ENCODE results near the gene TCERG1L. TPM values are rescaled to one million over a fixed set of nuclear protein-coding genes. Genes with fewer than 3 reads are reported as not detected.

TCERG1L gene
- total RNA-seq, 1 experiment from 2014 or later, result not detected

GRCh38 chr10:131142517-131143380 lies 168.8 kb downstream of the TCERG1L start:
- Histone ChIP-seq H3K9me3 (ENCODE audit: control insufficient read depth, insufficient read depth, low read depth, low read length) (no peaks in the 10 kb centered on the region), H3K27ac (ENCODE audit: low read length) (no peak overlapping the region), H3K4me1 (ENCODE audit: control insufficient read depth, insufficient read depth, low read length) (no peaks in the 10 kb centered on the region), H3K27me3 (ENCODE audit: control insufficient read depth, insufficient read depth, low read length) (peaks cover 11% of the 10 kb centered on the region), H3K4me3 (ENCODE audit: low read depth in 2 of 2, low read length in 2 of 2) (no peak overlapping the region), H3K36me3 (ENCODE audit: control insufficient read depth, insufficient read depth, low read length) (no peaks in the 10 kb centered on the region)
- intact Hi-C loops (cut with micrococcal nuclease; ENCODE audit: unreplicated experiment) (no loop called here), in situ Hi-C loops (cut with HindIII; ENCODE audit: low pct_unique_long_range_greater_than_20kb, low sequenced_read_pairs) (no loop called here)
- ChIA-PET POLR2A (no interaction called here), CTCF (no interaction called here)
- ATAC-seq, result no peak
- no TSS peak for BruUV-seq (replicated peaks)
- TF ChIP-seq, protein P1, sequence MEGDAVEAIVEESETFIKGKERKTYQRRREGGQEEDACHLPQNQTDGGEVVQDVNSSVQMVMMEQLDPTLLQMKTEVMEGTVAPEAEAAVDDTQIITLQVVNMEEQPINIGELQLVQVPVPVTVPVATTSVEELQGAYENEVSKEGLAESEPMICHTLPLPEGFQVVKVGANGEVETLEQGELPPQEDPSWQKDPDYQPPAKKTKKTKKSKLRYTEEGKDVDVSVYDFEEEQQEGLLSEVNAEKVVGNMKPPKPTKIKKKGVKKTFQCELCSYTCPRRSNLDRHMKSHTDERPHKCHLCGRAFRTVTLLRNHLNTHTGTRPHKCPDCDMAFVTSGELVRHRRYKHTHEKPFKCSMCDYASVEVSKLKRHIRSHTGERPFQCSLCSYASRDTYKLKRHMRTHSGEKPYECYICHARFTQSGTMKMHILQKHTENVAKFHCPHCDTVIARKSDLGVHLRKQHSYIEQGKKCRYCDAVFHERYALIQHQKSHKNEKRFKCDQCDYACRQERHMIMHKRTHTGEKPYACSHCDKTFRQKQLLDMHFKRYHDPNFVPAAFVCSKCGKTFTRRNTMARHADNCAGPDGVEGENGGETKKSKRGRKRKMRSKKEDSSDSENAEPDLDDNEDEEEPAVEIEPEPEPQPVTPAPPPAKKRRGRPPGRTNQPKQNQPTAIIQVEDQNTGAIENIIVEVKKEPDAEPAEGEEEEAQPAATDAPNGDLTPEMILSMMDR (IDR thresholded peaks at IDR 0.05), result no peak
- TF ChIP-seq SIN3A (IDR thresholded peaks at IDR 0.05; ENCODE audit: borderline replicate concordance, insufficient read depth, low read depth, low read length), result no peak
- TF ChIP-seq POLR2AphosphoS5 (IDR thresholded peaks at IDR 0.05; ENCODE audit: low read depth, low read length), result no peak
- TF ChIP-seq TCF7L2 (IDR thresholded peaks at IDR 0.05; ENCODE audit: low read depth, low read length), result no peak
- TF ChIP-seq, protein P2, sequence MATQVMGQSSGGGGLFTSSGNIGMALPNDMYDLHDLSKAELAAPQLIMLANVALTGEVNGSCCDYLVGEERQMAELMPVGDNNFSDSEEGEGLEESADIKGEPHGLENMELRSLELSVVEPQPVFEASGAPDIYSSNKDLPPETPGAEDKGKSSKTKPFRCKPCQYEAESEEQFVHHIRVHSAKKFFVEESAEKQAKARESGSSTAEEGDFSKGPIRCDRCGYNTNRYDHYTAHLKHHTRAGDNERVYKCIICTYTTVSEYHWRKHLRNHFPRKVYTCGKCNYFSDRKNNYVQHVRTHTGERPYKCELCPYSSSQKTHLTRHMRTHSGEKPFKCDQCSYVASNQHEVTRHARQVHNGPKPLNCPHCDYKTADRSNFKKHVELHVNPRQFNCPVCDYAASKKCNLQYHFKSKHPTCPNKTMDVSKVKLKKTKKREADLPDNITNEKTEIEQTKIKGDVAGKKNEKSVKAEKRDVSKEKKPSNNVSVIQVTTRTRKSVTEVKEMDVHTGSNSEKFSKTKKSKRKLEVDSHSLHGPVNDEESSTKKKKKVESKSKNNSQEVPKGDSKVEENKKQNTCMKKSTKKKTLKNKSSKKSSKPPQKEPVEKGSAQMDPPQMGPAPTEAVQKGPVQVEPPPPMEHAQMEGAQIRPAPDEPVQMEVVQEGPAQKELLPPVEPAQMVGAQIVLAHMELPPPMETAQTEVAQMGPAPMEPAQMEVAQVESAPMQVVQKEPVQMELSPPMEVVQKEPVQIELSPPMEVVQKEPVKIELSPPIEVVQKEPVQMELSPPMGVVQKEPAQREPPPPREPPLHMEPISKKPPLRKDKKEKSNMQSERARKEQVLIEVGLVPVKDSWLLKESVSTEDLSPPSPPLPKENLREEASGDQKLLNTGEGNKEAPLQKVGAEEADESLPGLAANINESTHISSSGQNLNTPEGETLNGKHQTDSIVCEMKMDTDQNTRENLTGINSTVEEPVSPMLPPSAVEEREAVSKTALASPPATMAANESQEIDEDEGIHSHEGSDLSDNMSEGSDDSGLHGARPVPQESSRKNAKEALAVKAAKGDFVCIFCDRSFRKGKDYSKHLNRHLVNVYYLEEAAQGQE (IDR thresholded peaks at IDR 0.05; ENCODE audit: insufficient read depth in 1 of 2, low read depth in 2 of 2, low read length in 1 of 2), result no peak
- DNase-seq (ENCODE audit: low read depth, low spot score), result no peak

GRCh38 chr10:131141645-131142516 lies 169.6 kb downstream of the TCERG1L start:
- no peak for DNase-seq (ENCODE audit: low read depth, low spot score)
- no peaks in the 10 kb centered on the region for H3K36me3 ChIP-seq (ENCODE audit: control insufficient read depth, insufficient read depth, low read length)
- no peak overlapping the region for H3K4me3 ChIP-seq (ENCODE audit: low read depth in 2 of 2, low read length in 2 of 2)
- in situ Hi-C loops (cut with HindIII; ENCODE audit: low pct_unique_long_range_greater_than_20kb, low sequenced_read_pairs), result no loop called here
- ChIA-PET CTCF (no interaction called here), POLR2A (no interaction called here)
- intact Hi-C loops (cut with micrococcal nuclease; ENCODE audit: unreplicated experiment), result no loop called here
- no peaks in the 10 kb centered on the region for H3K9me3 ChIP-seq (ENCODE audit: control insufficient read depth, insufficient read depth, low read depth, low read length)
- no peak for TF ChIP-seq SIN3A (IDR thresholded peaks at IDR 0.05; ENCODE audit: borderline replicate concordance, insufficient read depth, low read depth, low read length)
- no peak for TF ChIP-seq POLR2AphosphoS5 (IDR thresholded peaks at IDR 0.05; ENCODE audit: low read depth, low read length)
- TF ChIP-seq, protein P2 (IDR thresholded peaks at IDR 0.05; ENCODE audit: insufficient read depth in 1 of 2, low read depth in 2 of 2, low read length in 1 of 2), result no peak
- TF ChIP-seq TCF7L2 (IDR thresholded peaks at IDR 0.05; ENCODE audit: low read depth, low read length), result no peak
- TF ChIP-seq, protein P1 (IDR thresholded peaks at IDR 0.05), result no peak; the same call in 1 of the 2 replicates
- peaks cover 11% of the 10 kb centered on the region for H3K27me3 ChIP-seq (ENCODE audit: control insufficient read depth, insufficient read depth, low read length)
- H3K4me1 ChIP-seq (ENCODE audit: control insufficient read depth, insufficient read depth, low read length), result no peaks in the 10 kb centered on the region
- H3K27ac ChIP-seq (ENCODE audit: low read length), result no peak overlapping the region
- BruUV-seq (replicated peaks), result no TSS peak
- no peak for ATAC-seq

All from Panc1 (cell line).